ENCODE results near the gene KLK15.
A peak's percentile ranks its signal among the peaks of the same experiment; 100 is the strongest.
"Not testable (repeated sequence)": the region's sequence is repeated elsewhere in the genome, so short reads cannot be mapped to it uniquely, and the experiment has no call there.

The KLK15 gene

DNA sequence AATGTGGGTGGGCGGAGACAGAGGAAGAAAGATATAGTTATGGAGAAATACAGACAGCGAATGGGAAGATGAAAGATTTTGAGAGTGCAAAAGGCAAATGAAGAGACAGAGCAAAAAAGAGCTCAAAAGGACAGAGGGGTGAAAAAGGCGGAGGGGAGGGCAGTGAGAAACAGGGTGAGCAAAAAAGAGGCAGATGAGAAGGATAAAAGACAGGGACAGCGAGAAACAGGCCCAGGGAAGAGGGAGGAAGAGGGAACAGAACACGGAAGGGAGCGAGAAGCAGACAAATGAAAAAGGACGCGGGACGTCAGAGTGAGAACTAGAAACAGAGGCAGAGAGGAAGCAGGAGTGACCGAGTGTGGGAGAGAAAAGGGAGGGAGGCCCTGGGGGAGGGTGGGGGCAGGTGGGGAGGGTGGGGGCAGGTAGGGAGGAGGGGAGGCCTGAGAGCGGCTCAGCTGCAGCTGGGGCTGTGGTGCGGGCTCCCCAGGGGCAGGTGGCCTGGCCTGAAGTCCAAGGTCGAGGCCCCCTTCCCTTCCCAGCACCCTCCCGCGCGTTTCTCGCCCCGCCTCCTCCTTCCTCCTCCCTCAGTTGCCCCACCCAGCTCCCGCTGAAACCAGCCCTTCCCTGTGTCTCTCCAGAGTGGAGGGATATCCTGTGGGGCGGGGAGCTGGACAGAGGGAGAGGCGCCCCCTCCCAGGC lies 12.7 kb downstream of the KLK15 start:
- H3K4me1 ChIP-seq (ENCODE audit: control insufficient read depth, insufficient read depth, low read length, unreplicated experiment): no peaks in the 10 kb centered on the region
- H3K79me2 ChIP-seq (ENCODE audit: control insufficient read depth, insufficient read depth, low read length, unreplicated experiment): no peaks in the 10 kb centered on the region
- peaks cover 63% of the 10 kb centered on the region for H3K27me3 ChIP-seq (ENCODE audit: insufficient read depth, low read length)
- H3K27ac ChIP-seq (ENCODE audit: low read depth, low read length): no peak overlapping the region
- no peak overlapping the region for H2AFZ ChIP-seq (ENCODE audit: low read length, unreplicated experiment)
- H3K4me3 ChIP-seq (ENCODE audit: low read depth, low read length): peak overlapping the region; percentile 16; the same call in 1 of the 2 replicates
- H3K36me3 ChIP-seq (ENCODE audit: insufficient read depth, low read length): no peaks in the 10 kb centered on the region

DNA sequence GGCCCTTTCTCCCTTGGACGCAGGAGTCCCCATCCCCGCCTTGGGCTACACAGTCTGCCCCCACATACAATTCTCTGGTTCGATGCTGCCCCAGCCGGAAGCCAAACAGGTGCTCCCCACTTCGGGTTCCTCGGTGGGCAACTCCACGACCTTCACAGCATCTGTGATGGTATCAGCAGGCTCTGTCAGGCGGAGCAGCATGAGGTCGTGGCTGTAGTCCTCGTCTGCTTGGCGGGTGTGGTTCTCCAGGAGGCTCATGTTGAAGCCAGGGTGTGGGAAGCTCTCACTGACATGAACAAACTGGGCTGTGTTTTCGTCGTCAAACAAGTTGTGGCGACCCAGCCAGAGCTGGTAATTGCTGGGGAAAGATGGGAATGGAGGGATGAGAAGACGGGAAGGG lies 13.3 kb downstream of the KLK15 start:
- H2AFZ ChIP-seq (ENCODE audit: low read length, unreplicated experiment): no peak overlapping the region
- no peaks in the 10 kb centered on the region for H3K4me1 ChIP-seq (ENCODE audit: control insufficient read depth, insufficient read depth, low read length, unreplicated experiment)
- peak overlapping the region; percentile 16; the same call in 1 of the 2 replicates for H3K4me3 ChIP-seq (ENCODE audit: low read depth, low read length)
- no peaks in the 10 kb centered on the region for H3K79me2 ChIP-seq (ENCODE audit: control insufficient read depth, insufficient read depth, low read length, unreplicated experiment)
- H3K27me3 ChIP-seq (ENCODE audit: insufficient read depth, low read length): peaks cover 63% of the 10 kb centered on the region
- no peaks in the 10 kb centered on the region for H3K36me3 ChIP-seq (ENCODE audit: insufficient read depth, low read length)
- no peak overlapping the region for H3K27ac ChIP-seq (ENCODE audit: low read depth, low read length)

DNA sequence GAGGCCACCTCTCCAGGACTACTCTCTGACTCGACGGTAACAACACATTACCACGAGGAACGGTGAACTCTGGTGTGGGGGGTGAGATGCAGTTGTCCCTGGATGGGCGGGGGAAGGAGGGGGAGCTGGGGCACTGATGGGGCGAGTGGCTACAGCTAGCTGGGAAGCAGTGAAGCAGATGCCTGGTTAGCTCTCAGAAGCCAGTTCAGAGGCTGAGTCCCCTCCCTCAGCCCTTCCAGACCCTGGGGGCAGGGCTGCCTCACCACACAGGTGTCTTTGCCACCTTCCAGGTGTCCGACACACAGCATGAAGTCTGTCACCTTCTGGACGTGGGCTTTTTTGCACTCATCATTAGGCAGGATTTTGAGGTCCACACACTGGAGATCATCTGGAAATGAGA lies 13.7 kb downstream of the KLK15 start:
- no peaks in the 10 kb centered on the region for H3K36me3 ChIP-seq (ENCODE audit: insufficient read depth, low read length)
- no peaks in the 10 kb centered on the region for H3K79me2 ChIP-seq (ENCODE audit: control insufficient read depth, insufficient read depth, low read length, unreplicated experiment)
- no peak overlapping the region for H3K4me3 ChIP-seq (ENCODE audit: low read depth, low read length)
- no peak overlapping the region for H2AFZ ChIP-seq (ENCODE audit: low read length, unreplicated experiment)
- no peaks in the 10 kb centered on the region for H3K4me1 ChIP-seq (ENCODE audit: control insufficient read depth, insufficient read depth, low read length, unreplicated experiment)
- H3K27ac ChIP-seq (ENCODE audit: low read depth, low read length): no peak overlapping the region
- peaks cover 68% of the 10 kb centered on the region for H3K27me3 ChIP-seq (ENCODE audit: insufficient read depth, low read length)

DNA sequence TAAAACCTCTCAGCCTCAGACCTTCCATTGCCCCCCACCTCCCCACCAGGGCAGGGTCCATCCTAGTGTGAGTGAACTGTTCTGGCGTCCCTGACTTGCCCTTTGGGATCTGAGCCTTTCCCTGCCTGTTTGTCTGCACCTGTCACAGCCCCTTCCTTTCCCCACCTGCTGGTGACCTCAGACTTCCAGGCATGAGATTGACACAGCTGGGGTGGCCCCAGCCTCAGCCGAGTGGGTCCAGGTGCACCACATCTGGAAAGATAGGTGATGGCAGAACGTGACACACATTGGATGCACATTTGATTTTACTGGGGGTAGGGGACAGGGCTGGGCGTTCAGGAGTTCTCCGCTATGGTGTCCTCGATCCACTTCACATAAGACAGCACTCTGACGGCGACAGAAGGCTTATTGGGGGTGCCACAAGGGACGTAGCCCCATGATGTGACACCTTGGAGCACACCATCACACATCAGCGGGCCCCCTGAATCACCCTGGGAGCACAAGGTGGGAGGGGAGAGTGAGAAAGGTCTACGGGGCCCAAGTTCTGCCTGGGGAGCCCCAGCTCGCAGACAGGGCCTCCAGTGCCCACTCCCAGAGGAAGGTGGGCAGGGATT lies 14.4 kb downstream of the KLK15 start:
- H3K27ac ChIP-seq (ENCODE audit: low read depth, low read length): no peak overlapping the region
- no peaks in the 10 kb centered on the region for H3K79me2 ChIP-seq (ENCODE audit: control insufficient read depth, insufficient read depth, low read length, unreplicated experiment)
- H3K4me3 ChIP-seq (ENCODE audit: low read depth, low read length): no peak overlapping the region
- H3K4me1 ChIP-seq (ENCODE audit: control insufficient read depth, insufficient read depth, low read length, unreplicated experiment): no peaks in the 10 kb centered on the region
- no peak overlapping the region for H2AFZ ChIP-seq (ENCODE audit: low read length, unreplicated experiment)
- H3K36me3 ChIP-seq (ENCODE audit: insufficient read depth, low read length): no peaks in the 10 kb centered on the region
- H3K27me3 ChIP-seq (ENCODE audit: insufficient read depth, low read length): peaks cover 69% of the 10 kb centered on the region

DNA sequence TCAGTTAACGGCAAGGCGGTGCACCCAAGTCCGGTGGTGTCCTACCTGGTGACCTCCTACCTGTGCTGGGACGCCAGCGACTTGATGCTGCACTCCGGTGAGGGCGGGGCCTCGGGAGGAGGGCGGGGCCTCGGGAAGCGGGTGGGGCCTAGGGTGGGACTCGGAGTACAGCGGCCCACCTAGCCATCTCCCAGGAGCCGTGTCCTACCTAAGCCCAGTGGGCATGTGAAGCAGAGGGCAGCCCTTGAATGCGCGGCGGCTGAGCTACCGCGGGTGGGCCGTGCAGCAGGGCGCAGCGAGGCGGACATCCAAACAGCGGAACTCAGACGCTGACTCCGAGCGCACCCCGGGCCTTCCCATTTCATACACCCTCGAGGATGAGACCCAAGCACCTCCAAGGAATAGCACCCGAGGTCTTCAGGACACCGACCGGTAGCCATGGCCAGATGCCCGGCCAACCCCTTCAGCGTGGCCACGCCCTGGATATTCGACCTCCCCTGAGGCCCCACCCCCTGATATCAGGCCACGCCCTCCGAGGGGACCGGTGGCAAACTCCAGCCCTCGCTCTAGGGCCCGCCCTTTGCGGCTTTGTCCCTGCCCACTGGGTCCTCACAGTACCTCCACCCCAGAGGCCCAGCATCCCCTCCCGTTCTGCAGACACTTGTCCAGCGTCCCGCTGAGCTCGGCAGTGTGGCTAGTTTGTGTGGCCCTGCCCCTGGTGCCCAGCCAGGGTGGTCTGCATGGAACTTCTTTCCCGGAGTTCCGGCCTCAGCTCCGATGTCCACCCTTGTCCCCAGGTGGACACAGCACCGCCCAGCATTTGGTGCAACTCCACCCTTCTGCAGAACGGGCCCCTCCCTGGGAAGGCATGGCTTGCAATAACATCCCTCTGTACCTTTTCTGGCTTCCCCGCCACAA lies 15.2 kb downstream of the KLK15 start:
- Histone ChIP-seq H3K27ac (ENCODE audit: low read depth, low read length) (no peak overlapping the region), H3K79me2 (ENCODE audit: control insufficient read depth, insufficient read depth, low read length, unreplicated experiment) (no peaks in the 10 kb centered on the region), H3K27me3 (ENCODE audit: insufficient read depth, low read length) (peaks cover 69% of the 10 kb centered on the region), H2AFZ (ENCODE audit: low read length, unreplicated experiment) (peak overlapping the region; percentile 81), H3K4me3 (ENCODE audit: low read depth, low read length) (peak overlapping the region; percentile 75), H3K36me3 (ENCODE audit: insufficient read depth, low read length) (no peaks in the 10 kb centered on the region), H3K4me1 (ENCODE audit: control insufficient read depth, insufficient read depth, low read length, unreplicated experiment) (no peaks in the 10 kb centered on the region)

DNA sequence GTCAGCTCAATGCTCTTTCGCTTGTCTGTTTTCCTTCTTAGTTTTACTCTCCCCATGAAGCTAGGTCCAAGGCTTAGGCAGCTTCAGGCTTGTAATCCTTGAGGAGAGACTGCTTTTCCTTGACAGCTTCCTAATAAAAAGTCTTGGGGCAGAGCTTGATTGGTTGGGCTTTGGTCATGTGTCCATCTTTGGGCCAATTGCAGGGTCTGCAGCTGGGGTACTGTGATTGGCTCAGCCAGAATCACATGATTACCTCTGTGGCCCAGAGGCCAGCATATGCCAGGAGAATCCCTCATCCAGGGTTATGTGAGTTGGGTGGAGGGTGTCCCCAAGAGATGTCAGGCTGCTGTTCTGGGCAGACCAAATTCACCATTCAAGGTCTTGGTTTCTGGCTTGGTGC lies 17.9 kb downstream of the KLK15 start:
- Histone ChIP-seq H3K79me2 (ENCODE audit: control insufficient read depth, insufficient read depth, low read length, unreplicated experiment) (no peaks in the 10 kb centered on the region), H2AFZ (ENCODE audit: low read length, unreplicated experiment) (no peak overlapping the region), H3K27ac (ENCODE audit: low read depth, low read length) (no peak overlapping the region), H3K27me3 (ENCODE audit: insufficient read depth, low read length) (peaks cover 45% of the 10 kb centered on the region), H3K36me3 (ENCODE audit: insufficient read depth, low read length) (no peaks in the 10 kb centered on the region), H3K4me3 (ENCODE audit: low read depth, low read length) (no peak overlapping the region), H3K4me1 (ENCODE audit: control insufficient read depth, insufficient read depth, low read length, unreplicated experiment) (no peaks in the 10 kb centered on the region)

DNA sequence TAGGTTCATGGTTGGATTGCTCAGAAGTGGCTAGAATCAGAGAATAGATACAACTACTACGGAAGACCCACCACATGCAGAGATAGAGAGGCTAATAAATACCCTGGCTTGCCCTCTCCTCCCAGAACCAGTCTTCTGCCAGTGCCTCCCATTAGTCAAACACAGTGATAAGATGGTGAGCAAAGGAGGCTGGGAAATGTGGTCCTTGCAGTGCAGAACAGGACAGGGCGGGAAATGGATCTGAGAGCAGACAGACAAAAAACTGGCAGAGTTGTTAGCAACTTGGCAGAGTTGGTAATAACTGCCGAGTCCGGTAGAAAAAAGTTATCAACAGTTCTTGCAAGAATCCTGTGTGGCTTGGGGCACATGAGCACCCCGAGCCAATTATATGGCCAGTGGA lies 18.5 kb downstream of the KLK15 start:
- Histone ChIP-seq H3K4me3 (ENCODE audit: low read depth, low read length) (no peak overlapping the region), H2AFZ (ENCODE audit: low read length, unreplicated experiment) (no peak overlapping the region), H3K27ac (ENCODE audit: low read depth, low read length) (no peak overlapping the region), H3K27me3 (ENCODE audit: insufficient read depth, low read length) (peaks cover 40% of the 10 kb centered on the region), H3K4me1 (ENCODE audit: control insufficient read depth, insufficient read depth, low read length, unreplicated experiment) (no peaks in the 10 kb centered on the region), H3K79me2 (ENCODE audit: control insufficient read depth, insufficient read depth, low read length, unreplicated experiment) (no peaks in the 10 kb centered on the region), H3K36me3 (ENCODE audit: insufficient read depth, low read length) (no peaks in the 10 kb centered on the region)

DNA sequence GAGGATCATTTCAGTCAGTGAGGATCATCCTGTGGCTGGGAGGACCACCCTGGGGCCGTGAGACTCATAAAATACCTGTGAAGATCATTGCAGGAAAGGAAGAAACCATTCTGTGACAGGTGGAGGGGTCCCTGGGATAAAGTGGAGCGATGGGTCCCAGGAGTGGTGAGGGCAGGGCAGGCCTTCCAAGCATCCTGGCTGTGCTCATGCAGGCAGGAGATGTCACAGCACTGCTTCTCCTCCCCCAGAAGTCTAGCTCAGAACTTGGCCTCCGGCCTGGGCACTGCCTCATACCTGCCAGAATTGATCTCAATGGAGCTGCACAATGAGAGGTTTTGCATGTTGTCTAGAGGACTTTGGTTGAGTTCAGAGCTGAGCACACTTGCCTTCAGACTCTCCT lies 20.9 kb downstream of the KLK15 start:
- no peak overlapping the region for H3K27ac ChIP-seq (ENCODE audit: low read depth, low read length)
- H3K4me1 ChIP-seq (ENCODE audit: control insufficient read depth, insufficient read depth, low read length, unreplicated experiment): no peaks in the 10 kb centered on the region
- no peak overlapping the region for H3K4me3 ChIP-seq (ENCODE audit: low read depth, low read length)
- H3K27me3 ChIP-seq (ENCODE audit: insufficient read depth, low read length): peaks cover 21% of the 10 kb centered on the region; the same call in 1 of the 2 replicates
- H2AFZ ChIP-seq (ENCODE audit: low read length, unreplicated experiment): no peak overlapping the region
- H3K36me3 ChIP-seq (ENCODE audit: insufficient read depth, low read length): no peaks in the 10 kb centered on the region
- H3K79me2 ChIP-seq (ENCODE audit: control insufficient read depth, insufficient read depth, low read length, unreplicated experiment): no peaks in the 10 kb centered on the region

DNA sequence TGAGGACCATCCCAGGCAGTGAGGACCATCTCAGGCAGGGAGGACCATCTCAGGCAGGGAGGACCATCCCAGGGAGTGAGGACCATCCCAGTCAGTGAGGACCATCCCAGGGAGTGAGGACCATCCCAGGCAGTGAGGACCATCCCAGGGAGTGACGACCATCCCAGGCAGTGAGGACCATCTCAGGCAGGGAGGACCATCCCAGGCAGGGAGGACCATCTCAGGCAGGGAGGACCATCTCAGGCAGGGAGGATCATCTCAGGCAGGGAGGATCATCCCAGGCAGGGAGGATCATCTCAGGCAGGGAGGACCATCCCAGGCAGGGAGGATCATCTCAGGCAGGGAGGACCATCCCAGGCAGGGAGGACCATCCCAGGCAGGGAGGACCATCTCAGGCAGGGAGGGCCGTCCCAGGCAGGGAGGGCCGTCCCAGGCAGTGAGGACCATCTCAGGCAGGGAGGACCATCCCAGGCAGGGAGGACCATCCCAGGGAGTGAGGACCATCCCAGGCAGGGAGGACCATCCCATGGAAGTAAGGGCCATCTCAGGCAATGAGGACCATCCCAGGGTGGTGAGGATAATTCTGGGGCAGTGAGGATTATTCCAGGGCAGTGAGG lies 21.6 kb downstream of the KLK15 start:
- peaks cover 21% of the 10 kb centered on the region; the same call in 1 of the 2 replicates for H3K27me3 ChIP-seq (ENCODE audit: insufficient read depth, low read length)
- H2AFZ ChIP-seq (ENCODE audit: low read length, unreplicated experiment); H3K4me1 ChIP-seq (ENCODE audit: control insufficient read depth, insufficient read depth, low read length, unreplicated experiment); H3K79me2 ChIP-seq (ENCODE audit: control insufficient read depth, insufficient read depth, low read length, unreplicated experiment); H3K27ac ChIP-seq (ENCODE audit: low read depth, low read length); H3K4me3 ChIP-seq (ENCODE audit: low read depth, low read length); H3K36me3 ChIP-seq (ENCODE audit: insufficient read depth, low read length): not testable (repeated sequence)

DNA sequence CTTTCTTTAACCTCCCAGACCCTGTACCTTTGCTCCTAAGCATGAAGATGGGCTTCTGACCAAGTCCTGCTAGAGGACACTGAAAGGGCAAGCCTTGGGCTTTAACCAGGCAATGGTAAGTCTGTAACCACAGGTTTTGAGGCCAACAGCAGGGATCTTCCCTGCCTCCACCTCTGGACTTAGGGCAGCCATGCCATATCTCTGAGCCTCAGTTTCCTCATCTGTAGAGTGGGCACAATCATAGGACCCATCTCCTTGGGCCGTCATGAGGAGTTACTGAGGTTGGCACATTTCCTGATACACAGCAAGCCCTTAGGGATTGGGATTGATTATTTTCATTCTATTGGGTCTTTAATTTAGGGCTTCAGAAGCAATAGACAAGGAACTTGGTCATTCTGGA lies 24.5 kb downstream of the KLK15 start:
- Histone ChIP-seq H2AFZ (ENCODE audit: low read length, unreplicated experiment) (no peak overlapping the region), H3K4me3 (ENCODE audit: low read depth, low read length) (no peak overlapping the region), H3K27me3 (ENCODE audit: insufficient read depth, low read length) (no peaks in the 10 kb centered on the region), H3K36me3 (ENCODE audit: insufficient read depth, low read length) (no peaks in the 10 kb centered on the region), H3K79me2 (ENCODE audit: control insufficient read depth, insufficient read depth, low read length, unreplicated experiment) (peaks cover 6% of the 10 kb centered on the region), H3K27ac (ENCODE audit: low read depth, low read length) (no peak overlapping the region), H3K4me1 (ENCODE audit: control insufficient read depth, insufficient read depth, low read length, unreplicated experiment) (no peaks in the 10 kb centered on the region)

Data from ACC112 (cell line).